ENCODE results near the gene JAM3. TPM values are rescaled to one million over a fixed set of nuclear protein-coding genes. Genes with fewer than 3 reads are reported as not detected.

Gene JAM3
- total RNA-seq, 4 donors from 2014 or later: 13.3 to 36.0 (median 16.8) TPM

GRCh38 chr11:134039726-134040385 is 29.0 kb upstream of the JAM3 start:
- intact Hi-C loops (cut with DNase I): loop anchor here (5.0 kb wide), 1 partner anchor 78 kb away; no protein-coding TSS in a partner anchor
- 89 to 94% methylated on average over 18 of the region's 18 CpGs for WGBS, 2 donors
- TF ChIP-seq CTCF (IDR thresholded peaks at IDR 0.05) (no peak), POLR2A (IDR thresholded peaks at IDR 0.05) (no peak)
- Histone ChIP-seq H3K27ac (no peak overlapping the region), H3K4me1 (peaks cover 0 to 17% of the 10 kb centered on the region in 2 donors), H3K4me3 (replicated peaks in 1 of 3) (no peak overlapping the region), H3K27me3 (no peaks in the 10 kb centered on the region), H3K36me3 (no peaks in the 10 kb centered on the region), H3K9me3 (no peaks in the 10 kb centered on the region)
- no peak for DNase-seq

- DNase-seq: no peak
- intact Hi-C loops (cut with DNase I): loop anchor here (5.0 kb wide), 1 partner anchor 78 kb away; no protein-coding TSS in a partner anchor
- H3K9me3 ChIP-seq: no peaks in the 10 kb centered on the region
- no peaks in the 10 kb centered on the region for H3K27me3 ChIP-seq
- no peaks in the 10 kb centered on the region for H3K36me3 ChIP-seq
- 76 to 89% methylated on average over 20 of the region's 20 CpGs for WGBS, 2 donors
- TF ChIP-seq CTCF (IDR thresholded peaks at IDR 0.05) (no peak), POLR2A (IDR thresholded peaks at IDR 0.05) (no peak)
- H3K27ac ChIP-seq: no peak overlapping the region
- H3K4me3 ChIP-seq (replicated peaks in 1 of 3): no peak overlapping the region
- peaks cover 0 to 15% of the 10 kb centered on the region in 2 donors for H3K4me1 ChIP-seq
Measured at GRCh38 chr11:134040386-134041302, 28.2 kb upstream of the JAM3 start.

GRCh38 chr11:134041349-134041748 is 27.5 kb upstream of the JAM3 start:
- no peak overlapping the region for H3K27ac ChIP-seq
- intact Hi-C loops (cut with DNase I): loop anchor here (5.0 kb wide), 1 partner anchor 79 kb away; no protein-coding TSS in a partner anchor
- TF ChIP-seq POLR2A (IDR thresholded peaks at IDR 0.05): no peak
- TF ChIP-seq CTCF (IDR thresholded peaks at IDR 0.05): no peak
- WGBS, 2 donors: 81 to 91% methylated on average over 8 of the region's 8 CpGs
- H3K4me3 ChIP-seq (replicated peaks in 1 of 3): no peak overlapping the region
- no peak for DNase-seq
- peaks cover 0 to 14% of the 10 kb centered on the region in 2 donors for H3K4me1 ChIP-seq
- no peaks in the 10 kb centered on the region for H3K9me3 ChIP-seq
- H3K36me3 ChIP-seq: no peaks in the 10 kb centered on the region
- no peaks in the 10 kb centered on the region for H3K27me3 ChIP-seq

GRCh38 chr11:134041791-134042696 is 26.8 kb upstream of the JAM3 start:
- H3K4me1 ChIP-seq: peaks cover 0 to 10% of the 10 kb centered on the region in 2 donors
- H3K4me3 ChIP-seq (replicated peaks in 1 of 3): no peak overlapping the region
- DNase-seq: no peak
- H3K27me3 ChIP-seq: no peaks in the 10 kb centered on the region
- H3K36me3 ChIP-seq: no peaks in the 10 kb centered on the region
- intact Hi-C loops (cut with DNase I): loop anchor here (5.0 kb wide), 1 partner anchor 80 kb away; no protein-coding TSS in a partner anchor
- H3K9me3 ChIP-seq: no peaks in the 10 kb centered on the region
- 77 to 82% methylated on average over 20 to 22 of the region's 30 CpGs for WGBS, 2 donors
- H3K27ac ChIP-seq: no peak overlapping the region
- TF ChIP-seq POLR2A (IDR thresholded peaks at IDR 0.05) (no peak), CTCF (IDR thresholded peaks at IDR 0.05) (no peak)
